Measurements from ENCODE around the gene TLR10.
A peak's percentile ranks its signal among the peaks of the same experiment; 100 is the strongest.

TLR10 gene

GRCh38 chr4:38782452-38783108 lies at the start of gene TLR10:
TSS of gene TLR10 (minus strand) at chr4:38782990. CDS start at chr4:38775590, 7,400 bp downstream.
- POLR2A ChIA-PET: interaction anchor here (0.5 to 1.9 kb wide), 10 partner anchors 8 to 650 kb away, joined by 3 to 11 read pairs (median 6); partner anchors contain the start of gene TLR1
- peak; percentile 67 for DNase-seq (ENCODE audit: extremely low spot score)
- CTCF ChIA-PET: interaction anchor here (0.7 to 9.3 kb wide), 40 partner anchors 12 to 1192 kb away, joined by 3 to 256 read pairs (median 4); partner anchors contain the start of genes TLR1 and TLR6

GRCh38 chr4:38832206-38832605 lies 49.4 kb upstream of the TLR10 start:
- TF ChIP-seq CTCF (IDR thresholded peaks at IDR 0.05; ENCODE audit: control extremely low read depth, extremely low read depth, low read depth, missing control alignments): no peak
- ChIA-PET POLR2A (no interaction called here), CTCF (interaction anchor here (0.6 to 3.1 kb wide), 9 partner anchors 10 to 50 kb away, joined by 3 to 13 read pairs (median 5); partner anchors contain the start of genes TLR1, TLR10 and TLR6)
- DNase-seq (ENCODE audit: extremely low spot score): no peak

More at GRCh38 chr4:38782452-38783108, at the start of gene TLR10:
- TF ChIP-seq CTCF (IDR thresholded peaks at IDR 0.05; ENCODE audit: control extremely low read depth, extremely low read depth, low read depth, missing control alignments): peak; percentile 55

- no peak for TF ChIP-seq CTCF (IDR thresholded peaks at IDR 0.05; ENCODE audit: control extremely low read depth, extremely low read depth, low read depth, missing control alignments)
- POLR2A ChIA-PET: no interaction called here
- no peak for DNase-seq (ENCODE audit: extremely low spot score)
- CTCF ChIA-PET: interaction anchor here (0.6 to 3.1 kb wide), 9 partner anchors 12 to 49 kb away, joined by 3 to 13 read pairs (median 5); partner anchors contain the start of genes TLR1, TLR10 and TLR6
These were observed 48.9 kb upstream of the TLR10 start for GRCh38 chr4:38831653-38832052.

GRCh38 chr4:38829237-38829636 lies 46.4 kb upstream of the TLR10 start:
- DNase-seq (ENCODE audit: extremely low spot score): no peak
- POLR2A ChIA-PET: no interaction called here
- no peak for TF ChIP-seq CTCF (IDR thresholded peaks at IDR 0.05; ENCODE audit: control extremely low read depth, extremely low read depth, low read depth, missing control alignments)
- CTCF ChIA-PET: interaction anchor here (1.0 to 1.9 kb wide), 6 partner anchors 15 to 69 kb away, joined by 3 to 9 read pairs (median 5); no protein-coding TSS in a partner anchor

GRCh38 chr4:38823766-38824165 lies 41.0 kb upstream of the TLR10 start:
- ChIA-PET POLR2A (no interaction called here), CTCF (no interaction called here)
- no peak for TF ChIP-seq CTCF (IDR thresholded peaks at IDR 0.05; ENCODE audit: control extremely low read depth, extremely low read depth, low read depth, missing control alignments)
- DNase-seq (ENCODE audit: extremely low spot score): no peak

- POLR2A ChIA-PET: no interaction called here
- no peak for TF ChIP-seq CTCF (IDR thresholded peaks at IDR 0.05; ENCODE audit: control extremely low read depth, extremely low read depth, low read depth, missing control alignments)
- DNase-seq (ENCODE audit: extremely low spot score): no peak
- CTCF ChIA-PET: interaction anchor here (1.1 to 1.7 kb wide), 11 partner anchors 10 to 312 kb away, joined by 3 to 8 read pairs (median 4); partner anchors contain the start of genes TLR1 and TLR10
These were observed 40.0 kb upstream of the TLR10 start for GRCh38 chr4:38822748-38823303.

Data from GM10248 (cell line).